HepG2 (cell line): ENCODE measurements around the gene SEC16A. TPM values are rescaled to one million over a fixed set of nuclear protein-coding genes. Genes with fewer than 3 reads are reported as not detected.

Experiments used
- ATAC-seq: fragments of 200-7000 bp; cut with Tn5 transposase; 3 replicates; pipeline ENCODE4 v1.9.1; 2020; ENCODE audit warnings: mild to moderate bottlenecking, moderate library complexity
- BruUV-seq: library from RNA; stranded (reverse); fragments of 400-500 nt; replicated peaks from 2 replicates; lab custom pipeline; 2021; lab: Mats Ljungman, UMichigan
- CTCF ChIA-PET: fragments of 300-600 bp; formaldehyde crosslinking; extraction: SDS; loops from one replicate; lab custom pipeline; 2021; ENCODE audit warnings: low total read pairs, inconsistent platforms, low intra/inter-chr PET ratio; lab: Yijun Ruan, JAX
- POLR2A ChIA-PET: fragments of 350-600 bp; sonication (Branson Sonifier 250); formaldehyde crosslinking; loops from one replicate; lab custom pipeline; 2020; ENCODE audit warnings: antibody characterized with exemption, inconsistent platforms; lab: Yijun Ruan, JAX
- DNase-seq: peaks from one replicate; pipeline ENCODE4 v3.0.0-alpha.2; 2015; ENCODE audit warnings: low spot score
- FAIRE-seq: peaks from 3 replicates; lab custom pipeline; 2011; peaks lifted over from hg19 to GRCh38; lab: Jason Lieb, UNC
- H2AFZ ChIP-seq: one replicate; pipeline ENCODE4 v1.6.1; 2011; ENCODE audit warnings: low read length, inconsistent platforms
- H3K27ac ChIP-seq: fragments of 300-600 bp; 3 replicates; pipeline ENCODE4 v1.8.0; 2011; ENCODE audit warnings: mixed run types, mild to moderate bottlenecking, mixed read lengths, low read length, inconsistent platforms; ENCODE audit not compliant: insufficient read depth; ENCODE audit errors: extremely low read length
- H3K27me3 ChIP-seq, 2 experiments: fragments of 200-600 bp in 1 of 2; 2 replicates in 1 of 2; 3 replicates in 1 of 2; pipeline versions ENCODE4 v1.6.0 to v1.8.0; 2011; ENCODE audit warnings: low read length in 2 of 2, mild to moderate bottlenecking in 2 of 2, moderate library complexity in 2 of 2, inconsistent platforms in 1 of 2; ENCODE audit not compliant: insufficient read depth in 2 of 2, control insufficient read depth in 1 of 2
- H3K36me3 ChIP-seq, 2 experiments: fragments of 200-600 bp in 1 of 2; replicated peaks in 1 of 2; 2 replicates in 1 of 2; 3 replicates in 1 of 2; pipeline versions ENCODE4 v1.5.1 to v1.8.0; 2011; ENCODE audit warnings: low read length in 2 of 2, inconsistent platforms in 1 of 2; ENCODE audit not compliant: insufficient read depth in 2 of 2, control insufficient read depth in 1 of 2
- H3K4me1 ChIP-seq: 2 replicates; pipeline ENCODE4 v1.5.1; 2012; ENCODE audit warnings: low read length, inconsistent platforms; ENCODE audit not compliant: insufficient read depth
- H3K4me2 ChIP-seq: 2 replicates; pipeline ENCODE4 v1.6.0; 2011; ENCODE audit warnings: low read depth, low read length, inconsistent platforms
- H3K4me3 ChIP-seq, 3 experiments: fragments of 200-600 bp in 1 of 3; sonication (generic), shearing (Covaris generic) in 1 of 3; replicated peaks in 1 of 3; 2 replicates each; pipeline ENCODE4 v1.5.1; 2011 to 2016; ENCODE audit warnings: low read length in 3 of 3, inconsistent platforms in 2 of 3, low read depth in 2 of 3, mild to moderate bottlenecking in 2 of 3, control low read depth in 1 of 3, mixed read lengths in 1 of 3; ENCODE audit not compliant: insufficient read depth in 1 of 3
- H3K79me2 ChIP-seq: one replicate; pipeline ENCODE4 v1.6.1; 2011; ENCODE audit warnings: low read length, inconsistent platforms; ENCODE audit not compliant: insufficient read depth
- H3K9ac ChIP-seq: 2 replicates; pipeline ENCODE4 v1.6.0; 2011; ENCODE audit warnings: mild to moderate bottlenecking, low read depth, low read length, inconsistent platforms; ENCODE audit not compliant: insufficient read depth
- H3K9me3 ChIP-seq: 2 replicates; pipeline ENCODE4 v1.5.1; 2012; ENCODE audit warnings: mild to moderate bottlenecking, low read length
- H4K20me1 ChIP-seq: 2 replicates; pipeline ENCODE4 v1.6.0; 2011; ENCODE audit warnings: inconsistent platforms, mild to moderate bottlenecking, low read length, moderate library complexity; ENCODE audit not compliant: insufficient read depth
- AGO2 ChIP-seq: fragments of 200-400 bp; formaldehyde crosslinking; optimal IDR thresholded peaks from 2 replicates; pipeline ENCODE3; 2017; ENCODE audit warnings: mild to moderate bottlenecking, low read depth, low read length, moderate library complexity
- BRCA1 ChIP-seq: sonication (generic); formaldehyde crosslinking; IDR thresholded peaks from 2 replicates; pipeline ENCODE4 v1.4.0; 2020; ENCODE audit warnings: missing genetic modification reagents
- CENPT ChIP-seq: sonication (generic); formaldehyde crosslinking; IDR thresholded peaks from 2 replicates; pipeline ENCODE4 v1.8.0; 2022; ENCODE audit warnings: low read depth, mild to moderate bottlenecking, moderate library complexity, missing genetic modification reagents
- HOXA9 ChIP-seq: sonication (generic); formaldehyde crosslinking; IDR thresholded peaks from 2 replicates; pipeline ENCODE4 v1.8.1; 2022; ENCODE audit warnings: missing genetic modification reagents, mild to moderate bottlenecking, moderate library complexity, borderline replicate concordance
- ISX ChIP-seq: sonication (generic); formaldehyde crosslinking; conservative IDR thresholded peaks from 2 replicates; pipeline ENCODE4 v1.5.0; 2020; ENCODE audit warnings: missing genetic modification reagents
- MLLT10 ChIP-seq: sonication (generic); formaldehyde crosslinking; IDR thresholded peaks from 2 replicates; pipeline ENCODE4 v1.4.0; 2020; ENCODE audit warnings: missing genetic modification reagents
- POLR2AphosphoS5 ChIP-seq: IDR thresholded peaks from 2 replicates; pipeline ENCODE4 v1.6.1; 2012; ENCODE audit warnings: low read depth, low read length
- RBFOX2 ChIP-seq: fragments of 200-400 bp; formaldehyde crosslinking; IDR thresholded peaks from 2 replicates; pipeline ENCODE4 v1.6.1; 2017; ENCODE audit warnings: low read depth, mild to moderate bottlenecking, low read length
- SETDB1 ChIP-seq: sonication (generic); formaldehyde crosslinking; IDR thresholded peaks from 2 replicates; pipeline ENCODE4 v1.5.1; 2020; ENCODE audit warnings: missing genetic modification reagents, mild to moderate bottlenecking, borderline replicate concordance
- SP5 ChIP-seq: IDR thresholded peaks from 2 replicates; pipeline ENCODE4 v1.6.1; 2016; ENCODE audit warnings: low read depth, borderline replicate concordance
- TEAD3 ChIP-seq: optimal IDR thresholded peaks from 2 replicates; pipeline ENCODE3; 2016; ENCODE audit warnings: borderline replicate concordance
- ZNF17 ChIP-seq: sonication (generic); formaldehyde crosslinking; IDR thresholded peaks from 2 replicates; pipeline ENCODE4 v1.5.0; 2020; ENCODE audit warnings: mild to moderate bottlenecking, missing genetic modification reagents
- ZNF207 ChIP-seq: fragments of 450-650 bp; IDR thresholded peaks from 2 replicates; pipeline ENCODE4 v1.6.1; 2016; ENCODE audit warnings: antibody characterized with exemption, borderline replicate concordance
- ZNF546 ChIP-seq: sonication (generic); formaldehyde crosslinking; conservative IDR thresholded peaks from 2 replicates; pipeline ENCODE4 v1.8.1; 2023; ENCODE audit warnings: mild to moderate bottlenecking, missing genetic modification reagents
- ZNF660 ChIP-seq: sonication (generic); formaldehyde crosslinking; IDR thresholded peaks from 2 replicates; pipeline ENCODE4 v1.5.1; 2020; ENCODE audit warnings: mild to moderate bottlenecking, low read depth, missing genetic modification reagents, borderline replicate concordance
- WGBS: methylation state at CpG from one replicate; pipeline ENCODE4 v1.1.6; 2017; ENCODE audit warnings: low lambda C conversion rate; 5-methylcytosine and 5-hydroxymethylcytosine counted together
- in situ Hi-C: cut with HindIII; loops from 2 replicates; pipeline ENCODE4 v1.10.0; 2017; ENCODE audit warnings: low pct_unique_long_range_greater_than_20kb; ENCODE audit not compliant: extremely low pct_ligation_motif_present
- intact Hi-C: fragments of 100-400 bp; cut with micrococcal nuclease; formaldehyde crosslinking; loops from one replicate; pipeline ENCODE4 v1.10.0; 2022; ENCODE audit not compliant: unreplicated experiment
- polyA plus RNA-seq, 8 experiments: library from polyadenylated mRNA; depleted of rRNA in 3 of 8; stranded (reverse) in 7 of 8; unstranded in 1 of 8; fragments of >200 nt; fragmentation: Illumina TruSeq in 4 of 8; extraction: Trizol in 4 of 8; gene quantifications; 2 replicates each; pipeline versions ENCODE4 v1.2.1 to v1.2.3, GENCODE V29; 2011 to 2016; ENCODE audit warnings: low read depth in 4 of 8, missing spikeins in 1 of 8, mixed read lengths in 1 of 8; ENCODE audit not compliant: insufficient read depth in 1 of 8
- total RNA-seq, 5 experiments: library from RNA; depleted of rRNA; stranded (reverse); fragments of >200 nt; fragmentation: Illumina TruSeq; extraction: Trizol; gene quantifications; 2 replicates each; pipeline ENCODE4 v1.2.3, GENCODE V29; 2016; ENCODE audit warnings: low read depth in 1 of 5
- TF ChIP-seq, protein P1 (sequence below): sonication (generic); formaldehyde crosslinking; IDR thresholded peaks from 2 replicates; pipeline ENCODE4; 2020; ENCODE audit warnings: missing genetic modification reagents, mild to moderate bottlenecking, borderline replicate concordance

Gene SEC16A
- total and polyA plus RNA-seq, 2 of the 13 experiments (the other 11 are each of a cell fraction or from before 2014, with no cell fraction given), result 15.9 to 18.9 TPM

DNA sequence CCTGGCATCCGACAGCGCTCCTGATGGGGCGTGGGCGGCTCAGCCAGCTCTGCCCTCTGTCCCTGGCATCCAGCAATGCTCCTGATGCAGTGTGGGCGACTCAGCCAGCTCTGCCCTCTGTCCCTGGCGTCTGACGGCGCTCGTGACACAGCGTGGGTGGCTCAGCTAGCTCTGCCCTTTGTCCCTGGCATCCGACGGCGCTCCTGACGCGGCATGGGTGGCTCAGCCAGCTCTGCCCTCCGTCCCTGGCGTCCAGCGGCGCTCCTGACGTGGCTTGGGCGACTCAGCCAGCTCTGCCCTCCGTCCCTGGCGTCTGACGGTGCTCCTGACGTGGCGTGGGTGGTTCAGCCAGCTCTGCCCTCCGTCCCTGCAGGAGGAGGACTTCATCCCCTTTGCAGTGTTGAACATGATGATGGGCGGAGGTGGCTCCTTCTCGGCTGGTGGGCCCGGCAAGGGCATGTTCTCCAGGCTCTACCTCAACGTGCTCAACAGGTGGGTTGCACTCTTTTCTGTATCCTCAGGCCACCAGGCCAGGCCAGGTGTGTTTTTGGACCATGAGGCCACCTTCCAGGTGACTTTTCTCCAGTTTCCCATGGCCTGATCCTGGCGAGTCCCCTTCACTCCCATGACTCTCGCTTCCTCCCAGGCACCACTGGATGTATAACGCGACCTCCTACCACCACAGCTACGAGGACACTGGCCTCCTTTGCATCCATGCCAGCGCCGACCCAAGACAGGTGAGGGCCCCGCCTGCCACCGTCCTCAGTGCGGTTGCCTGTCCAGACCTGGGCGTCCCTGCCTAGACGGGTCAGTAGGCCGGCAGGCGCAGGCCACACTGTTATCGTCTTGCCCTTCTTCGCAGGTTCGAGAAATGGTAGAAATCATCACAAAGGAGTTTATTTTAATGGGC, 64.4 kb downstream of the SEC16A start:
- CTCF ChIA-PET, result interaction anchor here (0.7 kb wide), 1 partner anchor 583 kb away, joined by 3 read pairs; no protein-coding TSS in a partner anchor
- in situ Hi-C loops, result no loop called here
- H3K36me3 ChIP-seq, result peaks cover 45 to 82% of the 10 kb centered on the region in 2 experiments

DNA sequence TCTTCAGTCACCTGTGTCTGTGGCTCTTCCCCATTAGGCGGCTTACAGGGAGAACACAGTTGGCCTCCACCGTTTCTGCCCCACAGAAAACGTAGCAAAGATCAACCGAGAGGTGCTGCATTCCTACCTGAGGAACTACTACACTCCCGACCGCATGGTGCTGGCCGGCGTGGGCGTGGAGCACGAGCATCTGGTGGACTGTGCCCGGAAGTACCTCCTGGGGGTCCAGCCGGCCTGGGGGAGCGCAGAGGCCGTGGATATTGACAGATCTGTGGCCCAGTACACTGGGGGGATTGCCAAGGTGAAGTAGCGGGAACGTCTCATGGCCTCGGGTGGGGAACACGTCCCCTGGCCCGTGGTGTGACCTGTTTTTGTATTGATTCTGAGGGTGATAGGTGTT, 65.9 kb downstream of the SEC16A start:
- H3K27ac ChIP-seq, result no peak overlapping the region
- no peak for DNase-seq
- no peak for ATAC-seq
- peaks cover 43 to 75% of the 10 kb centered on the region in 2 experiments for H3K36me3 ChIP-seq
- H3K79me2 ChIP-seq, result peaks cover 19% of the 10 kb centered on the region
- BruUV-seq, result no TSS peak
- H2AFZ ChIP-seq, result no peak overlapping the region
- no peak overlapping the region for H3K9ac ChIP-seq
- H3K4me2 ChIP-seq, result no peak overlapping the region
- H3K9me3 ChIP-seq, result no peaks in the 10 kb centered on the region
- intact Hi-C loops (no loop called here), in situ Hi-C loops (no loop called here)
- ChIA-PET POLR2A (no interaction called here), CTCF (no interaction called here)
- H4K20me1 ChIP-seq, result peaks cover 1% of the 10 kb centered on the region; the same call in 1 of the 2 replicates
- peaks cover 10% of the 10 kb centered on the region for H3K4me1 ChIP-seq
- WGBS, result 97% methylated on average over 19 of the region's 19 CpGs
- FAIRE-seq, result no peak
- no peaks in the 10 kb centered on the region for H3K27me3 ChIP-seq
- no peak overlapping the region for H3K4me3 ChIP-seq
- TF ChIP-seq CENPT (CRISPR knock-in tag) (no peak), BRCA1 (CRISPR knock-in tag) (no peak), ISX (no peak), MLLT10 (no peak), TEAD3 (CRISPR knock-in tag) (no peak), ZNF546 (CRISPR knock-in tag) (no peak), ZNF207 (no peak), ZNF660 (CRISPR knock-in tag) (no peak), POLR2AphosphoS5 (no peak), ZNF17 (CRISPR knock-in tag) (no peak)
- TF ChIP-seq, protein P1, sequence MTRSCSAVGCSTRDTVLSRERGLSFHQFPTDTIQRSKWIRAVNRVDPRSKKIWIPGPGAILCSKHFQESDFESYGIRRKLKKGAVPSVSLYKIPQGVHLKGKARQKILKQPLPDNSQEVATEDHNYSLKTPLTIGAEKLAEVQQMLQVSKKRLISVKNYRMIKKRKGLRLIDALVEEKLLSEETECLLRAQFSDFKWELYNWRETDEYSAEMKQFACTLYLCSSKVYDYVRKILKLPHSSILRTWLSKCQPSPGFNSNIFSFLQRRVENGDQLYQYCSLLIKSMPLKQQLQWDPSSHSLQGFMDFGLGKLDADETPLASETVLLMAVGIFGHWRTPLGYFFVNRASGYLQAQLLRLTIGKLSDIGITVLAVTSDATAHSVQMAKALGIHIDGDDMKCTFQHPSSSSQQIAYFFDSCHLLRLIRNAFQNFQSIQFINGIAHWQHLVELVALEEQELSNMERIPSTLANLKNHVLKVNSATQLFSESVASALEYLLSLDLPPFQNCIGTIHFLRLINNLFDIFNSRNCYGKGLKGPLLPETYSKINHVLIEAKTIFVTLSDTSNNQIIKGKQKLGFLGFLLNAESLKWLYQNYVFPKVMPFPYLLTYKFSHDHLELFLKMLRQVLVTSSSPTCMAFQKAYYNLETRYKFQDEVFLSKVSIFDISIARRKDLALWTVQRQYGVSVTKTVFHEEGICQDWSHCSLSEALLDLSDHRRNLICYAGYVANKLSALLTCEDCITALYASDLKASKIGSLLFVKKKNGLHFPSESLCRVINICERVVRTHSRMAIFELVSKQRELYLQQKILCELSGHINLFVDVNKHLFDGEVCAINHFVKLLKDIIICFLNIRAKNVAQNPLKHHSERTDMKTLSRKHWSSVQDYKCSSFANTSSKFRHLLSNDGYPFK (CRISPR knock-in tag), result no peak

More for the DNA sequence above, 64.4 kb downstream of the SEC16A start:
- no peak for TF ChIP-seq SETDB1 (CRISPR knock-in tag)
- 0 out of 2 replicates have a peak, but pooled peaks have one; percentile 35 for TF ChIP-seq HOXA9 (CRISPR knock-in tag)
- TF ChIP-seq AGO2, result peak; percentile 64
- TF ChIP-seq SP5 (CRISPR knock-in tag), result no peak
- TF ChIP-seq RBFOX2, result peak; percentile 74
- no peak overlapping the region for H2AFZ ChIP-seq
- 95% methylated on average over 38 of the region's 48 CpGs for WGBS
- no peaks in the 10 kb centered on the region for H3K9me3 ChIP-seq
- no peak overlapping the region for H3K9ac ChIP-seq
- POLR2A ChIA-PET, result no interaction called here
- H3K27ac ChIP-seq, result no peak overlapping the region
- intact Hi-C loops, result no loop called here
- no TSS peak for BruUV-seq
- no peaks in the 10 kb centered on the region for H3K27me3 ChIP-seq
- peaks cover 5% of the 10 kb centered on the region for H3K79me2 ChIP-seq
- ATAC-seq, result no peak
- H3K4me1 ChIP-seq, result no peaks in the 10 kb centered on the region
- FAIRE-seq, result no peak
- no peak for DNase-seq
- H4K20me1 ChIP-seq, result no peaks in the 10 kb centered on the region
- no peak overlapping the region for H3K4me2 ChIP-seq
- no peak overlapping the region for H3K4me3 ChIP-seq
